Measurements from ENCODE around the gene PTCSC3.

DNA sequence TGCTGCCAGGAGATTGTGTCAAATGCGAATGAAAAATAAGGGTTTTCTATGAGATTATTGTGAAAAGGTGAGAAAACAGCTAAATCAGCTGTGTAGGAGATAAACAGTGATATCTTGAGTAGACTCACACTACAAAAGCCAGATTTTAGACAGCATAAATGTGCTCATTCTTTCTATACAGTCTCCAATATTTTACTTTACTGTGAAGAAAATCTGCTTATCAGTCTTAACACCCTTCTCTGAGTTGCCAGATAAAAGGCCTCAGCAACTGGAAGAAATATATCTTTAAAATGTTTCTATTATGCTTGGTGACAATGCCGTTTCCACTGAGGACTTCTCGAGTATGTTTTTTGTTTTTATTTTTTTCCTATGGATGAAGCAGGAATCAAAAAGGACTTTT is 47.0 kb upstream of the PTCSC3 start:
- TF ChIP-seq CTCF (IDR thresholded peaks at IDR 0.05) (no peak), POLR2A (IDR thresholded peaks at IDR 0.05) (no peak)
